ENCODE measurements around the gene CTXND2. TPM values are rescaled to one million over a fixed set of nuclear protein-coding genes. Genes with fewer than 3 reads are reported as not detected.

The CTXND2 gene
- total and polyA plus RNA-seq, 2 of the 4 experiments (the other 2 are of a cell fraction): not detected

GRCh38 chr1:150874455-150875196 lies 12.3 kb upstream of the CTXND2 start:
- in situ Hi-C loops (cut with MboI; ENCODE audit: low sequenced_read_pairs): no loop called here
- no peak overlapping the region for H2BK15ac ChIP-seq (ENCODE audit: low read depth, low read length)
- ATAC-seq (ENCODE audit: low read depth) (no peak), DNase-seq (no peak)
- H3K27me3 ChIP-seq (ENCODE audit: control insufficient read depth, insufficient read depth, low read length): no peaks in the 10 kb centered on the region
- H3K14ac ChIP-seq (replicated peaks; ENCODE audit: low read depth, low read length): peak overlapping the region; percentile 70
- no peaks in the 10 kb centered on the region for H3K9me3 ChIP-seq (ENCODE audit: control insufficient read depth, insufficient read depth, low read length)
- ChIA-PET POLR2A (ENCODE audit: unreplicated experiment) (interaction anchor here (0.6 kb wide), 2 partner anchors 48 to 327 kb away, joined by 4 to 5 read pairs; no protein-coding TSS in a partner anchor), CTCF (interaction anchor here (1.2 kb wide), 1 partner anchor 48 kb away, joined by 4 read pairs; no protein-coding TSS in a partner anchor)
- intact Hi-C loops (cut with micrococcal nuclease): loop anchor here (5.0 kb wide), 1 partner anchor 312 kb away; no protein-coding TSS in a partner anchor
- H2BK120ac ChIP-seq (ENCODE audit: low read depth, low read length): no peak overlapping the region
- H2BK5ac ChIP-seq (ENCODE audit: low read depth, low read length, poor library complexity, severe bottlenecking): peak overlapping the region; percentile 74
- peaks cover 6% of the 10 kb centered on the region for H3K4me1 ChIP-seq (ENCODE audit: control insufficient read depth, insufficient read depth, low read length)
- TF ChIP-seq RCOR1 (IDR thresholded peaks at IDR 0.05; ENCODE audit: insufficient replicate concordance, low read length) (no peak), POLR2A (IDR thresholded peaks at IDR 0.05; ENCODE audit: low read depth, low read length) (no peak), MAFK (IDR thresholded peaks at IDR 0.05; ENCODE audit: low read depth, low read length) (no peak), SMC3 (IDR thresholded peaks at IDR 0.05; ENCODE audit: low read depth, low read length) (no peak), MXI1 (IDR thresholded peaks at IDR 0.05; ENCODE audit: borderline replicate concordance, low read depth, low read length) (no peak), USF2 (IDR thresholded peaks at IDR 0.05; ENCODE audit: low read depth, low read length) (no peak), MAZ (IDR thresholded peaks at IDR 0.05; ENCODE audit: borderline replicate concordance, low read depth, low read length) (no peak), RFX5 (IDR thresholded peaks at IDR 0.05; ENCODE audit: low read depth, low read length) (no peak)
- H4K5ac ChIP-seq (ENCODE audit: low read depth, low read length): no peak overlapping the region; the same call in 1 of the 2 replicates
- no peak overlapping the region for H4K8ac ChIP-seq (ENCODE audit: low read depth in 2 of 2, low read length in 2 of 2)
- TSS peak; percentile 50 for BruUV-seq (replicated peaks)
- 0 out of 2 replicates have a peak overlapping the region, but pooled peaks have one; percentile 29 for H3K4ac ChIP-seq (ENCODE audit: low read depth, low read length)
- WGBS, 2 experiments (ENCODE audit: extremely low coverage in 2 of 2, insufficient read length in 1 of 2): 65% methylated on average over 5 of the region's 7 CpGs; no CpG with 5 or more reads in 1 of the 2 experiments
- peak overlapping the region; percentile 58 for H2AK9ac ChIP-seq (replicated peaks; ENCODE audit: low read depth, low read length, poor library complexity)
- no peak overlapping the region; the same call in 1 of the 2 replicates for H2AK5ac ChIP-seq (ENCODE audit: low read depth, low read length)
- H3K23ac ChIP-seq (ENCODE audit: low read depth, low read length): peak overlapping the region; percentile 70; the same call in 1 of the 2 replicates
- no peak overlapping the region for H2BK20ac ChIP-seq (ENCODE audit: low read depth, low read length)
- peaks cover 26% of the 10 kb centered on the region; the same call in 1 of the 2 replicates for H4K20me1 ChIP-seq (ENCODE audit: insufficient read depth, low read length)
- peak overlapping the region; percentile 99 for H3K4me2 ChIP-seq (ENCODE audit: low read depth, low read length)
- H3K4me3 ChIP-seq (ENCODE audit: insufficient read depth, low read depth, low read length): peak overlapping the region; percentile 77
- peak overlapping the region; percentile 87; the same call in 1 of the 2 replicates for H3K27ac ChIP-seq (ENCODE audit: insufficient read depth, low read length)
- H3K9me1 ChIP-seq (ENCODE audit: insufficient read depth, low read length): peaks cover 8% of the 10 kb centered on the region
- H3K9ac ChIP-seq (ENCODE audit: low read depth, low read length): peak overlapping the region; percentile 98
- H3K79me1 ChIP-seq (ENCODE audit: low read depth in 1 of 2, low read length in 2 of 2): peaks cover 13 to 47% of the 10 kb centered on the region in 2 experiments; a peak in 3 of 4 replicates
- H4K91ac ChIP-seq (ENCODE audit: insufficient read depth, low read depth, low read length): no peak overlapping the region; the same call in 1 of the 2 replicates
- H3K18ac ChIP-seq (ENCODE audit: low read depth, low read length): peak overlapping the region; percentile 33; the same call in 1 of the 2 replicates
- H3K56ac ChIP-seq (ENCODE audit: extremely low read depth, insufficient read depth, low read length): no peak overlapping the region; the same call in none of the 2 replicates
- no peak overlapping the region for H2AFZ ChIP-seq (replicated peaks; ENCODE audit: low read length, poor library complexity)
- dilution Hi-C loops (cut with HindIII; ENCODE audit: low sequenced_read_pairs, unreplicated experiment): no loop called here
- peaks cover 15% of the 10 kb centered on the region for H3K36me3 ChIP-seq (ENCODE audit: control insufficient read depth, insufficient read depth, low read length)
